ENCODE data around the gene ARHGEF17.

Gene ARHGEF17

DNA sequence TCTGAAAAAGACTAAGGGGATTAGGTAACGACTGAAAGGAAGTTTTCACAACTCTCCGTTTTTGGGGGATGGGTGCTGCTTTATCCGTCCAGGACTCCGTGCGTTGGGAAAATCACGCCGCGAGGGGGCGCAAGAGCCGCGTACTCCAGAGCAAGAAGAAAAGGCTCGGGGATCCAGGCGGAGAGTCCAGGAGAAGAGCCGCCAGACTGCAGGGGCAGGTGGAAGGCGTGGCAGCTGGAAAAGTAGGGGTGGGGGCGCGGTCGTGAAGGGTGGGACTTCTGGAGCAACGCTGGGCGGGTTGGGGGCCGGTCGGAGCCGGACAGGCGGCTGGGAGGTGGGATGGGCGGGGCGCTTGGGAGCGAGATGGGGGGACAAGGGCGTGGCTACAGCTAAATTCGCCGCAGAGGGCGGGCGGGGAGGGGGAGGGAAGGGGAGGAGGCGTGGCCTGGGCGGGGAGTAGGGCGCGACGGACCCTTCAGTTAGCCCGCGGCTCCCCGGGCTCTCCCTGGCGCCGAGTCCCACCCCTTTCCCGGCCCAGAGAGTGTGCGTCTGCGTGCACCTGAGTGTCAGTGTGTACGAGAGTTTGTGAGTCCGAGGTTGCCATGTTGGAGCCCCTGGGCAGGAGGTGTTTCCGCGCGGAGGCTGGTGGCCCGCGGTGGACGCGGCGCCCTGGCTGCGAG, 613 bp upstream of the ARHGEF17 start:
- Histone ChIP-seq H3K27me3 (ENCODE audit: control insufficient read depth, insufficient read depth, low read length, poor library complexity, severe bottlenecking) (peaks cover 10% of the 10 kb centered on the region), H3K9me3 (ENCODE audit: control insufficient read depth, low read length) (no peaks in the 10 kb centered on the region), H3K36me3 (ENCODE audit: control insufficient read depth, insufficient read depth, low read length) (peaks cover 5% of the 10 kb centered on the region), H3K27ac (ENCODE audit: insufficient read depth, low read depth, low read length, poor library complexity, severe bottlenecking) (peak overlapping the region; percentile 86), H3K4me3 (ENCODE audit: insufficient read depth, low read depth, low read length) (peak overlapping the region; percentile 79), H3K4me1 (ENCODE audit: control insufficient read depth, insufficient read depth, low read length) (peaks cover 28% of the 10 kb centered on the region)
- 0 to 1% methylated on average over 56 of the region's 56 CpGs for whole genome bisulfite sequencing, 2 experiments

DNA sequence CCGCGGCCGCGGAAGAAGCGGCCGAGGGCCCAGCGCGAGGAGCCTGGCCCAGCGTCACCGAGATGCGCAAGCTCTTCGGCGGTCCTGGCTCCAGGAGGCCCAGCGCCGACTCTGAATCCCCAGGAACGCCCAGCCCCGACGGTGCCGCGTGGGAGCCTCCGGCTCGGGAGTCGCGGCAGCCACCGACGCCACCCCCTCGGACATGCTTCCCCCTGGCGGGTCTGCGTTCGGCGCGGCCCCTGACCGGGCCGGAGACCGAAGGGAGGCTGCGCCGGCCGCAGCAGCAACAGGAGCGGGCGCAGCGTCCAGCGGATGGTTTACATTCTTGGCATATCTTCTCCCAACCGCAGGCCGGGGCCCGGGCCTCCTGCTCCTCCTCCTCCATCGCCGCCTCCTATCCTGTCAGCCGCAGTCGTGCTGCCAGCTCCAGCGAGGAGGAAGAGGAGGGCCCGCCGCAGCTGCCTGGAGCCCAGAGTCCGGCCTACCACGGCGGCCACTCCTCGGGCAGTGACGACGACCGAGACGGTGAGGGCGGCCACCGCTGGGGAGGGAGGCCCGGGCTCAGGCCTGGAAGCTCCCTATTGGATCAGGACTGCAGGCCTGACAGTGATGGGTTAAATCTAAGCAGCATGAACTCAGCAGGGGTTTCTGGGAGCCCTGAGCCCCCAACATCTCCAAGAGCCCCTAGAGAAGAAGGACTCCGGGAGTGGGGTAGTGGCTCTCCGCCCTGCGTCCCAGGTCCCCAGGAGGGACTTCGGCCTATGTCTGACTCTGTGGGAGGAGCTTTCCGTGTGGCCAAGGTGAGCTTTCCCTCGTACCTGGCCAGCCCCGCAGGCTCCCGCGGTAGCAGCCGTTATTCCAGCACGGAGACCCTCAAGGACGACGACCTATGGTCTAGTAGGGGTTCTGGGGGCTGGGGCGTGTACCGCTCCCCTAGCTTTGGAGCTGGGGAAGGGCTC, 1.2 kb downstream of the ARHGEF17 start:
- H3K9me3 ChIP-seq (ENCODE audit: control insufficient read depth, low read length) = no peaks in the 10 kb centered on the region
- peak overlapping the region; percentile 79 for H3K4me3 ChIP-seq (ENCODE audit: insufficient read depth, low read depth, low read length)
- peaks cover 5% of the 10 kb centered on the region for H3K36me3 ChIP-seq (ENCODE audit: control insufficient read depth, insufficient read depth, low read length)
- peaks cover 46% of the 10 kb centered on the region for H3K4me1 ChIP-seq (ENCODE audit: control insufficient read depth, insufficient read depth, low read length)
- H3K27me3 ChIP-seq (ENCODE audit: control insufficient read depth, insufficient read depth, low read length, poor library complexity, severe bottlenecking) = peaks cover 10% of the 10 kb centered on the region
- 5% methylated on average over 78 of the region's 78 CpGs for WGBS, 2 experiments
- peak overlapping the region; percentile 86 for H3K27ac ChIP-seq (ENCODE audit: insufficient read depth, low read depth, low read length, poor library complexity, severe bottlenecking)

DNA sequence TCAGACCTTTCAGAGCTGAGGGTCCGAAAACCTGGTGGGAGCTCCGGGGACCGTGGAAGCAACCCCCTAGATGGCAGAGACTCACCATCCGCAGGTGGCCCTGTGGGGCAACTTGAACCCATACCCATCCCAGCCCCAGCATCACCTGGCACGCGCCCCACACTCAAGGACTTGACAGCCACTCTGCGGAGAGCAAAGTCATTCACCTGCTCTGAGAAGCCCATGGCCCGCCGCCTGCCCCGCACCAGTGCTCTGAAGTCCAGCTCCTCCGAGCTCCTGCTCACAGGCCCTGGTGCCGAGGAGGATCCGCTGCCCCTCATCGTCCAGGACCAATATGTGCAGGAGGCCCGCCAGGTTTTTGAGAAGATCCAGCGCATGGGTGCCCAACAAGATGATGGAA, 2.0 kb downstream of the ARHGEF17 start:
- no peak overlapping the region for H3K27ac ChIP-seq (ENCODE audit: insufficient read depth, low read depth, low read length, poor library complexity, severe bottlenecking)

DNA sequence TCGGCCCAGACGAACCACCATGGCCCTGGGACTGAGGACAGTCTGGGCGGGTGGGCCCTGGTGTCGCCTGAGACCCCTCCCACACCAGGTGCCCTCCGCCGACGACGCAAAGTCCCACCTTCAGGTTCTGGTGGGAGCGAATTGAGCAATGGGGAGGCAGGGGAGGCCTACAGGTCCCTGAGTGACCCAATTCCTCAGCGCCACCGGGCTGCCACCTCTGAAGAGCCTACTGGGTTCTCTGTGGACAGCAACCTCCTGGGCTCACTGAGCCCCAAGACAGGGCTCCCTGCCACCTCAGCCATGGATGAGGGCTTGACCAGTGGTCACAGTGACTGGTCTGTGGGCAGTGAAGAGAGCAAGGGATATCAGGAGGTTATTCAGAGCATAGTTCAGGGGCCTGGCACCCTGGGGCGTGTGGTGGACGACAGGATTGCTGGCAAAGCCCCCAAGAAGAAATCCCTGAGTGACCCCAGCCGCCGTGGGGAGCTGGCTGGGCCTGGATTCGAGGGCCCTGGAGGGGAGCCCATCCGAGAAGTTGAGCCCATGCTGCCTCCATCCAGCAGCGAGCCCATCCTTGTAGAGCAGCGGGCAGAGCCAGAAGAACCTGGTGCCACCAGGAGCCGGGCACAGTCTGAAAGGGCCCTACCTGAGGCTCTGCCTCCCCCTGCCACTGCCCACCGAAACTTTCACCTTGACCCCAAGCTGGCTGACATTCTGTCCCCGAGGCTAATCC, 2.8 kb downstream of the ARHGEF17 start:
- H3K4me1 ChIP-seq (ENCODE audit: control insufficient read depth, insufficient read depth, low read length) = peaks cover 60% of the 10 kb centered on the region
- peaks cover 10% of the 10 kb centered on the region for H3K27me3 ChIP-seq (ENCODE audit: control insufficient read depth, insufficient read depth, low read length, poor library complexity, severe bottlenecking)
- peaks cover 5% of the 10 kb centered on the region for H3K36me3 ChIP-seq (ENCODE audit: control insufficient read depth, insufficient read depth, low read length)
- no peak overlapping the region for H3K4me3 ChIP-seq (ENCODE audit: insufficient read depth, low read depth, low read length)
- 94 to 96% methylated on average over 22 of the region's 22 CpGs for WGBS, 2 experiments
- H3K9me3 ChIP-seq (ENCODE audit: control insufficient read depth, low read length) = no peaks in the 10 kb centered on the region
- no peak overlapping the region for H3K27ac ChIP-seq (ENCODE audit: insufficient read depth, low read depth, low read length, poor library complexity, severe bottlenecking)

More for the DNA sequence above, 2.0 kb downstream of the ARHGEF17 start:
- 94% methylated on average over 16 of the region's 16 CpGs for WGBS, 2 experiments
- H3K36me3 ChIP-seq (ENCODE audit: control insufficient read depth, insufficient read depth, low read length) = peaks cover 5% of the 10 kb centered on the region
- H3K27me3 ChIP-seq (ENCODE audit: control insufficient read depth, insufficient read depth, low read length, poor library complexity, severe bottlenecking) = peaks cover 10% of the 10 kb centered on the region
- peak overlapping the region; percentile 79 for H3K4me3 ChIP-seq (ENCODE audit: insufficient read depth, low read depth, low read length)
- no peaks in the 10 kb centered on the region for H3K9me3 ChIP-seq (ENCODE audit: control insufficient read depth, low read length)
- H3K4me1 ChIP-seq (ENCODE audit: control insufficient read depth, insufficient read depth, low read length) = peaks cover 55% of the 10 kb centered on the region

DNA sequence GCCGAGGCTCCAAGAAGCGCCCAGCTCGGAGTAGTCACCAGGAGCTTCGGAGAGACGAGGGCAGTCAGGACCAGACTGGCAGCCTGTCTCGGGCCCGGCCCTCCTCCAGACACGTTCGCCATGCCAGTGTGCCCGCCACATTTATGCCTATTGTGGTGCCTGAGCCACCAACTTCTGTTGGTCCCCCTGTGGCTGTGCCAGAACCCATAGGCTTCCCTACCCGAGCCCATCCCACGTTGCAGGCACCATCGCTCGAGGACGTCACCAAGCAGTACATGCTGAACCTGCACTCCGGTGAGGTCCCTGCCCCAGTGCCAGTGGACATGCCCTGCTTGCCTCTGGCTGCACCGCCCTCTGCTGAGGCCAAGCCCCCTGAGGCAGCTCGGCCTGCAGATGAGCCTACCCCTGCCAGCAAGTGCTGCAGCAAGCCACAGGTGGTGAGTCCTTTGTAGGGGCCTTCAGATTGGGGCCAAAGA, 3.4 kb downstream of the ARHGEF17 start:
- peaks cover 5% of the 10 kb centered on the region for H3K36me3 ChIP-seq (ENCODE audit: control insufficient read depth, insufficient read depth, low read length)
- WGBS, 2 experiments = 91 to 93% methylated on average over 18 of the region's 18 CpGs
- no peak overlapping the region for H3K4me3 ChIP-seq (ENCODE audit: insufficient read depth, low read depth, low read length)
- H3K4me1 ChIP-seq (ENCODE audit: control insufficient read depth, insufficient read depth, low read length) = peaks cover 58% of the 10 kb centered on the region
- H3K9me3 ChIP-seq (ENCODE audit: control insufficient read depth, low read length) = no peaks in the 10 kb centered on the region
- peaks cover 6% of the 10 kb centered on the region for H3K27me3 ChIP-seq (ENCODE audit: control insufficient read depth, insufficient read depth, low read length, poor library complexity, severe bottlenecking)
- H3K27ac ChIP-seq (ENCODE audit: insufficient read depth, low read depth, low read length, poor library complexity, severe bottlenecking) = no peak overlapping the region

DNA sequence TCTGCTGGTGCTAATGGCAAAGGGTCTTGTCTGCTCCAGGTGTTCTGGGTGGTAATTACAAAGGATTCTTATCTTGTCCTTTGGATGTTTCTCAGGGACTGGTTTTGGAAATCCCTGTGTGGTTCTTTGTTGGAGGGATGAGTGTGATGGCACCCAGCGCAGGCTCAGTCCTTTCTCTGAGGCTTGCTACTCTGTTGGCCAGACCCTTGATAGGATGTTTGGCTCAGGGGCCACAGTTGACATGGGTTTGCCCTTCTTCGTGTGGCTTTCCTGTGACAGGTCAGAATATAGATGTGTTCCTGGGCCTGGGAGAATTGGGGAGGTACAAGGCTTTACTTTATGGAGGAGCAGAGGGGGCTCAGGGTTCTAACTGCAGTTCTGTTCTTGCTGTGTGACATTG, 4.0 kb downstream of the ARHGEF17 start:
- H3K27me3 ChIP-seq (ENCODE audit: control insufficient read depth, insufficient read depth, low read length, poor library complexity, severe bottlenecking) = peaks cover 4% of the 10 kb centered on the region
- H3K4me3 ChIP-seq (ENCODE audit: insufficient read depth, low read depth, low read length) = peak overlapping the region; percentile 33
- no peak overlapping the region for H3K27ac ChIP-seq (ENCODE audit: insufficient read depth, low read depth, low read length, poor library complexity, severe bottlenecking)
- WGBS, 2 experiments = 92% methylated on average over 2 of the region's 2 CpGs
- peaks cover 59% of the 10 kb centered on the region for H3K4me1 ChIP-seq (ENCODE audit: control insufficient read depth, insufficient read depth, low read length)
- H3K9me3 ChIP-seq (ENCODE audit: control insufficient read depth, low read length) = no peaks in the 10 kb centered on the region
- H3K36me3 ChIP-seq (ENCODE audit: control insufficient read depth, insufficient read depth, low read length) = peaks cover 5% of the 10 kb centered on the region

DNA sequence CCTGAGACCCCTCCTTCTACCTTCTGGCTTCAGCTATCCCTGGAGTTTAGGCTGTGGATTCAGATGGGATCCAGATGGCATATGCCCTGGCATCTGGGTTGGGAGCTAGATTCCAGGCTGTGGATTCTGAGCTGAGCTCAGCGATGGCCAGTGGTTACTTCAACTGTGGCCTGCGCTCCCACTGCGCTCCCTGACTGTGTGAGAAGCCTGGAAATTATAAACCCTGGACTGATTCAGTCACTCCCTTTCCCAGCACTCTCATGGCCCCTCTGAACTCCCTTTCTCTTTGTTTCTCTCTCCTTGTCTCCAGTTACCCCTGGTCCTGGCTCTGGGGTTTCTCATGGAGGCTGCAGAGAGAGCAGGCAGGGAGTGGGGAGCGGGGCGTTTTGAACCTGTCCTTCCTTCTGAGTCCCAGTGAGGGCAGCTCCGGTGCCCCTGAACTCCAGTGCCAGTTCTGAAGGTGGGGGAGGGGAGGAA, 4.8 kb downstream of the ARHGEF17 start:
- Histone ChIP-seq H3K9me3 (ENCODE audit: control insufficient read depth, low read length) (no peaks in the 10 kb centered on the region), H3K27ac (ENCODE audit: insufficient read depth, low read depth, low read length, poor library complexity, severe bottlenecking) (no peak overlapping the region), H3K27me3 (ENCODE audit: control insufficient read depth, insufficient read depth, low read length, poor library complexity, severe bottlenecking) (peaks cover 4% of the 10 kb centered on the region), H3K4me1 (ENCODE audit: control insufficient read depth, insufficient read depth, low read length) (peaks cover 68% of the 10 kb centered on the region), H3K4me3 (ENCODE audit: insufficient read depth, low read depth, low read length) (peak overlapping the region; percentile 33), H3K36me3 (ENCODE audit: control insufficient read depth, insufficient read depth, low read length) (peaks cover 5% of the 10 kb centered on the region)
- 82% methylated on average over 6 of the region's 6 CpGs for WGBS, 2 experiments

DNA sequence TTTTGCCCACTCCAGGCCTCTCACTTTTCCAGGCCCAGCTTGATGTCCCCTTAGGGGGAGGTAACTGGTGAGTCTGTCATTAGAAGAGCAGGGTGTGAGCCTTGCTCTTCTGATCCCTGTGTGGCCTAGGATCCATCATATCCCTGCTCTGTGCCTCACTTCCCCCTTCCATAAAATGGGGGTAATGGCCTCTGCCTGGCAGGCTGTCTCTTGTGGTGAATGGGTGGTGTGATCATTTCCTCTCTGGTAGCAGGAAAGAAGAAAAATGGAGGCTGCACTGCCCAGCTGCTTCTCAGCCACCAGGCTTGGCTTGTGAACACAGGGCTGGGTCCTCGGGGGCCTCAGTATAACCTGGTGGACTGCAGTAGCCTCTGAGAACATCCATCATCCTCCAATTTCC, 5.6 kb downstream of the ARHGEF17 start:
- no peaks in the 10 kb centered on the region for H3K9me3 ChIP-seq (ENCODE audit: control insufficient read depth, low read length)
- H3K27ac ChIP-seq (ENCODE audit: insufficient read depth, low read depth, low read length, poor library complexity, severe bottlenecking) = no peak overlapping the region
- no peak overlapping the region for H3K4me3 ChIP-seq (ENCODE audit: insufficient read depth, low read depth, low read length)
- H3K27me3 ChIP-seq (ENCODE audit: control insufficient read depth, insufficient read depth, low read length, poor library complexity, severe bottlenecking) = peaks cover under 1% of the 10 kb centered on the region
- peaks cover 70% of the 10 kb centered on the region for H3K4me1 ChIP-seq (ENCODE audit: control insufficient read depth, insufficient read depth, low read length)
- H3K36me3 ChIP-seq (ENCODE audit: control insufficient read depth, insufficient read depth, low read length) = peaks cover 7% of the 10 kb centered on the region
- 92 to 93% methylated on average over 1 of the region's 1 CpG for WGBS, 2 experiments

DNA sequence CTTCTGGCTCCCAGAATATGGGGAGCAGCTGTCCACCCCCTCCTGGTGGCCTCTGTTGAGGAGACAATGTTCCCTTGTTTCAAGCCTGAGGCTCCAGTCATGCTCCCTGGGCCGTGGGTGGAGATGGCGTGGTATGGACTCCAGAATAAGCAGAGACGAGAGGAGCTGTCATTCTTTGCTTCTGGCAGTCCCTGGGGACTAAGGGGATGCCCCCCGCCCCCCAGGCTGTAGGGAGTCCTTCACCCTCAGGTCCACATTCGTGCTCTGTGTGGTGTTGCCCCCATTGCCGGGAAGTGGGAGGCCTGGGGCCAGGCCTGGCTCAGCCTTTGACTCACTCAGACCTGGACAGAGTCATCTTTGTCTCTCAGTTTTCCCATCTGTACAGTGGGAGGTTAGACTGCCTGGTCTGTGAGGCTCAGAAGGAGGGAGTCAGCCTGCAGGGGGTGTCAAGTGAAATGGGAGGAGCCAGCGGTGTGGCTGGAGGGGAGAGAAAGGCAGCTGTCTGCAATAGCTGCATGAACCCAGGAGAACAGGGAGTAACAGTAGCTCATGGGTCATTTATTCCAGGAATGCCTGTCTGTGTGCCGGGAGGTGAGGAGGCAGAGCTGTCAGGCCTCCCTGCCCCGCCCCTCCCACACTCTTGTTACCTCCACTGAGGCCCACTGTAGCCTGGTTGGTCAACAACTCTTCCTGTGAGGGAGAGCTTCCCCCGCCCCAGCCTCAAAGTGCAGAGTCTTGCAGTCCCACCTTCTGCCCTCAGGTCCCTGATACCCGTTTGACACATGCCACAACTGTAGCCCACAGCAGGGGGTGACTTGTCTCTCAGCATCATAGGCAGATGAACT, 6.3 kb downstream of the ARHGEF17 start:
- 67 to 68% methylated on average over 11 of the region's 11 CpGs for WGBS, 2 experiments
- no peak overlapping the region for H3K27ac ChIP-seq (ENCODE audit: insufficient read depth, low read depth, low read length, poor library complexity, severe bottlenecking)
- no peaks in the 10 kb centered on the region for H3K9me3 ChIP-seq (ENCODE audit: control insufficient read depth, low read length)
- peaks cover 8% of the 10 kb centered on the region for H3K36me3 ChIP-seq (ENCODE audit: control insufficient read depth, insufficient read depth, low read length)
- peaks cover 70% of the 10 kb centered on the region for H3K4me1 ChIP-seq (ENCODE audit: control insufficient read depth, insufficient read depth, low read length)
- no peak overlapping the region for H3K4me3 ChIP-seq (ENCODE audit: insufficient read depth, low read depth, low read length)
- no peaks in the 10 kb centered on the region for H3K27me3 ChIP-seq (ENCODE audit: control insufficient read depth, insufficient read depth, low read length, poor library complexity, severe bottlenecking)

All from ectodermal cell (in vitro differentiated cells).